ENCODE data around the gene TP53RK.

Gene TP53RK

DNA sequence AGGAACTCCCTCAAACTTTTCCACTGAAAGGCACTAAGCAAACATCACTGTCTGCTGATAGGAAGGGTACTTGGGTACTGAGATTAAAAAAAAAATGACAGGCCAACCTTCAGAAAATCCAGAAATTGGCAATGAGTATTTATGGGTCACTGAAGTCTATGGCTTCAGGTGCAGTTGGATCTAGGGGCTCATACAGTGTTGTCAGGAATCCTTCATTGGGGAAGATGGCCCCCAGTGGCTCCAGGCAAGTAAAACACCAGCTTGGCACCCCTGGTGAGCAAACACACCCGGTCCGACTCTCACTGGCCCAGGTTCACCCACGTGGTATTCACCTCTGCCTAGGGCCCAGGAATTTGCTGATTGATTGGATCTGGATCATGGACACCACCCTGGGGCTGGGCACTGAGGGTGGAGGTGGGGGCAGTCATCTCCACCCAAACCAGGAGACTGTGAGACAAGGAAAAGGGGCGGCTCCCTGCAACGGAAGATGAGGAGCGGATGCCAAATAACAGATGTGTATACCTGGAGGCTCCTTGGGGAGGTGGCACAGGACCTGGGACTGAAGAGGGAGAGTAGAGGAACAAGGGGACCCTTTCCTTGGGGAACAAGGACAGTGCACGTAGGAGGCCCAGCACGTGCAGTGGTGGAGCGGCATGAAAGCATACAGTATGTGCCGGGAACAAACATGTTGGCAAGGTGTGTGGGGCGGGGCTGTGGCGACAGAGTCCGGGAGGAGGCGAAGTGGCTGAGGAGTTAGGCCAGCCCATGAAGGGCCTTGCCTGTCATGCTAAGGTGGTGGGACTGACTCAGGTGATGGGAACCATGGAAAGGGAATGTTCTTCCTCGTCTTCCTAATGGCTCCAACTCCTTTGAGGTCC, 25.0 kb upstream of the TP53RK start:
- H3K4me3 ChIP-seq (ENCODE audit: low read depth, low read length): no peak overlapping the region
- no peak for DNase-seq (ENCODE audit: low read depth)
- no peak for TF ChIP-seq CTCF (IDR thresholded peaks at IDR 0.05; ENCODE audit: insufficient read depth, low read depth, low read length, missing control alignments)

GRCh38 chr20:46712056-46712636, 22.9 kb upstream of the TP53RK start:
- DNase-seq (ENCODE audit: low read depth): no peak
- TF ChIP-seq CTCF (IDR thresholded peaks at IDR 0.05; ENCODE audit: insufficient read depth, low read depth, low read length, missing control alignments): no peak
- no peak overlapping the region for H3K4me3 ChIP-seq (ENCODE audit: low read depth, low read length)

GRCh38 chr20:46710153-46710913, 21.1 kb upstream of the TP53RK start:
- no peak for TF ChIP-seq CTCF (IDR thresholded peaks at IDR 0.05; ENCODE audit: insufficient read depth, low read depth, low read length, missing control alignments)
- no peak overlapping the region for H3K4me3 ChIP-seq (ENCODE audit: low read depth, low read length)

DNA sequence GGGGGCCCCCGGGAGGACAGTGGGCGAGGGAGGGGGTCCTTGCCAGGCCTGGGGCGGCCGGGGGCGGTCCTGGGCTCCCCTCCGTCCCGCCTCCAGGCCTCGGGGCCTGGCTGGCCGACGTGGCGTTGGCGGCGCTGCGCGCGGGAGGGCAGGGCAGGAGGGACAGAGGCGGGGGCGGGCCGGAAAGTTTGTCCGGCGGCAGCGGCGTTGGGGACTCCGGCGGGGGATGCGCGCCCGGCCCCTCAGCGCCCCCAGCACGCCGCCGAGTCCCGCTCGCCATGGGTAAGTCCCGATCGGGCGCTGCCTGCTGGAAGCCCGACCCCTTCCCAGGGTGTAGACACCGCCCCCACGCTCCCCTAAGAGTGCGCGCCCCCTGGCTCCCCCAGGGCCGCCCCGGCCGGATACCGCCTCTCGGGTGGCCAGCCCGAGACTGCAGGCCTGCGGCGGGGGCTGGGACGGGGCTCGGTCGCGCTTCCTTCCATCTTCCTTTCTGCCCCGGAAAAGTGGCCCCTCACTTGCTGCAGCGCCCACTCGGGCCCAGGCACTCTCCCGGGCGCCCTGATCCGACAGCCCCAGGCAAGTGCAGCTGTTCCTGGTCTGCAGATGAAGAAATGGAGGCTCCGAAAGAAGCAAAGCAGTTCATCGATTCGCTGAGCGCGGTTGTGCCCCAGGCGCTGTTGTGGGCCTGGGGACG, 20.4 kb upstream of the TP53RK start, which contains the start of gene SLC2A10:
SLC2A10 (plus strand) TSS at position 191 of the 694 bp plus-strand sequence; CDS start at position 279, 88 bp downstream.
- TF ChIP-seq CTCF (IDR thresholded peaks at IDR 0.05; ENCODE audit: insufficient read depth, low read depth, low read length, missing control alignments): no peak
- no peak within 1 kb of the TSS for H3K4me3 ChIP-seq (ENCODE audit: low read depth, low read length)
- DNase-seq (ENCODE audit: low read depth): no peak

More at GRCh38 chr20:46710153-46710913, 21.1 kb upstream of the TP53RK start:
- no peak for DNase-seq (ENCODE audit: low read depth)

DNA sequence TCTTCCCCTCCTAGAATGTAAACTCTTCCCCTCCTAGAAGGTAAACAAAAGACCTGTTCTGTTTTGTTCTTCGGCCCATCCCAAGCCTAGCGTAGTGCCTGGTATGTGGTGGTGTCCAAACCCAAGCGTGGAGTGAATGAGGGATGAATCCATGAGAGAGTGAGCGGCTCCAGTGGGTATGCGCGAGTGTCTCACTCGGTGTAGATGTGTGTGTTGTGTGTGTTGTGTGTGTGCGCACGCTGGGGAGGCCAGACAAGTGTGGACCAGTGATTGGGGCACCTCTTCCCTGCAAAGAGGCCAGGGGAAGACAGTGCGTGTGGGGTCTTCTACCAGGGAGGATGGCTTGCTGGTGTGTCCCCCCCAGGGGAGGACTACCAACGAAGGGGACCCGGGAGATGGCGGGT, 19.8 kb upstream of the TP53RK start:
- no peak overlapping the region for H3K4me3 ChIP-seq (ENCODE audit: low read depth, low read length)
- DNase-seq (ENCODE audit: low read depth): no peak
- no peak for TF ChIP-seq CTCF (IDR thresholded peaks at IDR 0.05; ENCODE audit: insufficient read depth, low read depth, low read length, missing control alignments)

DNA sequence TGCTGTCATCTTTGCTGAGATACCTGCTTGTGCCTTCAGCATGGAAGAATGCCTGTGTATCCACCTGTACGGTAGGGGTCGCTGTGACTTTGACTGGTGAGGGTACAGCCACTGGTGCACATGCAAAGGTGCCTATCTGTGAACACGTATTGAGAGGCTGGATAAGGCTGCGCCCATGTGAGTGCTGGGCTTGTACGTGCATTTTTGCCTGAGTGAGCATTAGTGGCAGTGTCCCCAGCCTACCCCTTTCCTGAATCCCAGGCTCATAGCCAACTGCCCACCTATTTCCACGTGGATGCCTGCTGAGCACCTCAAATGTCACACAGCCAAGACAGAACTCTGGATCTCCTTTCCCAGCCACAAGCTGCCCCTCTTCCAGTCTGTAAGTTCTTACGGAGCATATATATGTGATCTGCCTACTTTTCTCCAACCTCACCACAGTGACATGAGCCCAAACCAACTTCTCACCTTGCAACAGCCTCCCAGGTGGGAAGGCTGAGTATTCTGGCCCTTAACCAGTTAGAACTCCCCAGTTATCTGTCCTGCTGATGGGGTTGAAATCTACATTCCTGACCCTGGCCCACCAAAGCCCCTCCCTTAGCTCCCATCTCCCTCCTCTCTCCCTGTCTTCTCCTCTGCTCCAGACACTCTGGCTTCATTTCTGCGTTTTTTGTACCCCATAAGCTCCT, 19.1 kb upstream of the TP53RK start:
- DNase-seq (ENCODE audit: low read depth): no peak
- no peak overlapping the region for H3K4me3 ChIP-seq (ENCODE audit: low read depth, low read length)
- TF ChIP-seq CTCF (IDR thresholded peaks at IDR 0.05; ENCODE audit: insufficient read depth, low read depth, low read length, missing control alignments): no peak

All from GM12865 (cell line).